Measurements from ENCODE around the gene SPOCK1.
"Not testable (repeated sequence)": the region's sequence is repeated elsewhere in the genome, so short reads cannot be mapped to it uniquely, and the experiment has no call there.

The SPOCK1 gene

DNA sequence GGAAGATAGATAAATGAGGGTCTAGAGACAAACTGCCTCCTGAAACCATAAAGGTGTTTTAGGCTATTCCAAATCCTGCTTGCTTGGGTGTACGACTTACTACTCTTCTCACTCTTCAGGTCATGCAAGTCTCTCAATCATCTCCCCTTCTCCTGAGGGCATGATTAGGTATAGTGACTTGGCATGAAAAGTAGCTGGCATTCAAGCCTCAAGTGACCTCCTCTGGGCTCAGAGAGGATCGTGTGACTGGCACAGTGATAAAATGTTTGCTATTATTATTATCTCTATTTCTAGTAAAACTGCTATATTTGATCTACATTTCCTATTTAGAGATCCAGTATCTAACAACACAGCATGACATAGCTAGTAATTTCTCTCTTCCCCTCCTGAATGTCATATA lies 494.8 kb downstream of the SPOCK1 start:
- no peak for ATAC-seq

DNA sequence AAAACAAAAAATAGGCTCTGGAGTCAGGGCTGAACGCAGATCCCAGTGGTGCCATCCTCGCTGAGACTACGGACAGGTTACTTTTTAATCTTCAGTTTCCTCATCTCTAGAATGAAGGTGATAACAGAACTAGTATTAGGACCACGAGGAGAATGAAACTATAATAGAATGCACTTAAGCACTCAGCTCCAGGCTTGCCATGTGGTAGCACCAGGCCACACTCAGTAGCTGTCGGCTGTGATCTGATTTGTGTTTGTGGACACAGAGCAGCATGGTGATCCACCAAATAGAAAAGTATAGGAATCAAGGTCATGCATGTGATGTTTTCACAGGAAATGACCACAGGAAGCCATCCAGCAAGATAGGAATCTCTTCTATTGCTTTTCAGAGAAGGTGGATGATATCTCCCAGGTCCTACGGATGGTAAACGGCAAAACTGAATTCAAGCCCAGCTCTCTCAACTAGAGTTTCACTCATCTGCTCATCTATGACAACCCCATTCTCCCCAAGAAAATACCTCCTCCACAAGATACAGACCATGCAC lies 498.0 kb downstream of the SPOCK1 start:
- ATAC-seq = no peak

DNA sequence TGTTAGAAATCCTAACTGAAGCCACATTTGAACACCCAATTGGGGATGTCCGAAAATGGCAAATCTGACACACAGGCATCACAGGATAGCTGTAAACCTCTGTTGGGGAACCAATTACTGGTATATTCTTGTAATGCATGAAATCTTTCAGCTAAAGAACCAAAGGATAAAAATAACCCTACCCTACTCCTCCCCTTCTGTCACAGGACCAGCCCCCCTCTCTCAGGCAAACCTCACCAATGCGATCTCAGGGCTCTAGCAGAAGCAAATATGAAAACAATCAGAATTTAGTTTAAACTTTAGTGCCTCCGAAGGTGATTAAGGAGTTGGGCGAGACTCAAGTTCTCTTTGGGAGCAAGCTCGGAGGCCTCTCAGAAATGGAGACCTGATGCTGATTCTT lies 499.3 kb downstream of the SPOCK1 start:
- ATAC-seq = no peak

DNA sequence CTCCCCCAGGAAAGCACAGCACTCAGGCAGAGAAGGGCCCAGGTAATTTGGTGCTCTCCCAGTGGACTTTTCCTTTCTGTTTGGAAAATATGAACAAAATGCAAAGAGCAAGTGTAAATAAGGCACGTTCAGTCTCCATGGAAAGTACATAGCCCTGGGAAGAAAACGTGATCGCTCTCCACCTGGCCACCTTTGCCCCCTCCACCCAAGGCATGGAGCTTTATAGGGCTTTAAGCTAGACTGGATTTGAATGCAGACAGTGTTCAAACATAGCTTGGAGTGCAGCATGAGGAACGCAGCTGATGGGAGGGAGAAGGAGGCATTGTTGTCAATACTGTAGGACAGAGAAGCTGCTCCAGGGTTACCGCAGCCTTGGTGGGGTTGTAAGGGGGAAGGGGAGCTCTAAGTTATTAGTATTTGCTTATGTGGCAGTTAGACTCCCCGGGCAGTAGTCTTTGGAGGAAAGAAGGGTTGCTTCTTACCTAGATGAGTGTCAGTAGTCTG lies 500.2 kb downstream of the SPOCK1 start:
- no peak for ATAC-seq

DNA sequence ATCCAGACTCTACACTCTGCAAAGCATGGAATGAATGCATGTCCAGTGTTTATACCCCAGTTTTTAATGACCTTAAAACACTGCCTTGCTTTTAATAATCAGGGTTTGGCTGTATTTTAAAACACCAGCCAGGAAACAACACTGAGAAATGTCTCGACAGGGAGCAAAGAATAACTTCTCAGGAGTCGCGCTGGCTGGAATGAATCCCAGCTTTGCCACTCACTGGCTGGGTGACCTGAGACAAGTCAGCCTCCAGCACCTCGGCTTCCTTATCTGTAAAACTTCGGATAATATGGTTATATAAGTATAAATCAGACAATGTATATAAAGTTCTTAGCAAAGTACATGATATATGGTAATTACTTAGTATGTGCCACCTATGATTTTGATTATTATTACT lies 505.0 kb downstream of the SPOCK1 start:
- no peak for ATAC-seq

DNA sequence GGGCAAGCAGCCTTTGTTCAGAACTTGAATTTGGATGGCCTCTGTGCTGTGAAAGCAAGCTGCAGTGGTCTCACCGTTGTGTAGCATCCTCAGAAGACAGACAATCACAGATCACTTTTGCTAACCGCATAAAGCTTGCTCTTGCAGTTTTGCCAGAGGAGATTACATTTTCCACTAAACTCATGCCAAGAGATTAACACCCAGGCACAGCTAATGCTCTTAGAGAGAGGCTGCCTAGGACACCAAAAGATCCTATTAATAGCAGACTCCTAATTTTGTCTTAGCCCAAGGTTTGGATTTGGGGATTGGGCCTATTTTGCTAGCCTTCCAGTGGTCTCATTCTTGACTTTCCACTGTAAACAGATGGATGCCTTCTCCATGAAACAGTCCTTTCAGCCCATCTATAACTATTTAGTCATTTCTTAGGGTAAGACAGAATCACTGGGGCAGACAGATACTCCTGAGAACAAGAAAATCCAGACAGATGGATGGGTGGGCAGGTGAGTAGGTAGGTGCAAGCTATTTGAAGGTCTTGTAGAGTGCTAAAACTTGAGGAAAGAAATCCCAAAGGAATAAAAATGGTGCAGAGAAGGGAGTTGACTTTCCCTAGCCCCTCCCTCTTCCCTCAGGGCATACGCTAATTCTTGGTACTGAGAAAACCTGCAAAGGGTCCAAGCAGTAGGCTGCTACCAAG lies 506.2 kb downstream of the SPOCK1 start:
- ATAC-seq = no peak

DNA sequence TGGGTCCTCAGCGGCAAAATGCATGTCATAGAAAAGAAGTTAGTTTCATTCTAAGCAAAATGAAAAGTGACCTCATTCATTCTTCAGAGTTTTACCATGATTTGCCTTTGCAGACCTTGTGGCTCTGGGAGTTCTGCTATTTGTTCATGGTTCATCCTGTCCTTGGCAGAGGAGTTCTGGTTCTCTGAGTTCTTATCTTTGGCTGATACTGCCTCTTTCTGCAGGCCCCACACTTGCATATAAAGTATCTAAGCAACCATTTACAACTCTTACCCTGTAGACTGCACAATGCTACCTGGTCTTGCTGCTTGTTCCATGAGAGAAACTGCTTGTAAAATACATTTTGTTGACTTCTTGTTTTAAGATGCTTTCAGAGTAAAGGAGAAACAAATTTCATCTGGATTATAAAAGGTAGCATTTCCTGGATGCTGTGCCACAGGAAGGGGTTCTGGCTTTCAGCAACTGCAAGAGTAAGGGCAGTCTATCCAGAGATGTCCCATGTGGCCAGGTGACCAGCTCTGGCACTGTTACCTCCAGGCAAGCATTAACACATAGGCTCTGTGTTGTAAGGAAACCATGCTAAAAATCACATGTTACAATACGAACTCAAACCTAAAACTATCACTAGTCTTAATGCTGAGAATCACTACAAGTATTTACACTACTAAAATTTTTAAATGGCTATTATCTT lies 513.2 kb downstream of the SPOCK1 start:
- no peak for ATAC-seq

DNA sequence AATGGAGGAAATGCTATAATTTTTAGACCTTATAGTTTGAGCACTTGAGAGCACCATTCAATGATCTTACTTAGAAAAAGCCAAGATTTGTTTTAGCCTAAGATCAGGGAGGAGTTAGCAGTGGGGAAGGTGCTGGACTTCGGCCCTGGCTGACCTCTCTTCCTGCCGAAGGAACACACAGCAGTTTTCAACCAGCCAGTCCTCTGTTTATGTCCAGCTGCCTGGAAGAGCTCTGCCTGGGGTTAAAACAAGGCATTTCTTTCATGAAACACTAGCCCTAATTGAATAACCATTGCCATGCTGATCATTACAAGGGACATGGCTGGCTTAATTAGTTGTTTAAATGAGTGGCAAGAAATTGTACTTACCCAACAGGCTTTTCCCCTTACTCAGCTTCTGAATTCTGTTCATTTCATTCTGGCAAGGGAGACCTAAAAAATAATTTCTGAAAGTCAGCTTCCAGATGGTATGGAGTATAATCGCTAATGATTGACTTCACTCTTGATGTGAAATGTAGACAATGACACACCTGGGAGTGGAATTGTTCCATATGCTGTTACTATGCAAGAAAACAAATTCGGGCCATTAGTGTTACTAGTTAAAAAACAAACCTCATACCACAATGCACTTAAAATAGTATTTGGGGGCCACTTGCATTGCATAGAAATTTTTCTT lies 514.2 kb downstream of the SPOCK1 start:
- no peak for ATAC-seq

DNA sequence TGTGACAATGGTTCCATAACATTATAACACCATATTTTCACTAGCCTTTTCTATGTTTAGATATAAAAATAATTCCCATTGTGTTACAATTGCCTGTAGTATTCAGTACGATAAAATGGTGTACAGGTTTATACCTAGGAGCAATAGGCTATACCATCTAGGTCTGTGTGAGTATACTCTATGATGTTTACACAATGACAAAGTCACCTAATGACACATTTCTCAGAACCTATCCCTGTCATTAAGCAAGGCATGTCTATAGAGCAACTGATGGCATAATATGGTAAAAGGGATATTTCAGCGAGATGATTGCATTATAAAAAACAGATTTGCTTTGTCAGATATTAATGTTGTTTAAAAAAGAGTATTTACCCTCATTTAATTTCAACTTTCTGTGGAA lies 517.2 kb downstream of the SPOCK1 start:
- ATAC-seq = no peak

DNA sequence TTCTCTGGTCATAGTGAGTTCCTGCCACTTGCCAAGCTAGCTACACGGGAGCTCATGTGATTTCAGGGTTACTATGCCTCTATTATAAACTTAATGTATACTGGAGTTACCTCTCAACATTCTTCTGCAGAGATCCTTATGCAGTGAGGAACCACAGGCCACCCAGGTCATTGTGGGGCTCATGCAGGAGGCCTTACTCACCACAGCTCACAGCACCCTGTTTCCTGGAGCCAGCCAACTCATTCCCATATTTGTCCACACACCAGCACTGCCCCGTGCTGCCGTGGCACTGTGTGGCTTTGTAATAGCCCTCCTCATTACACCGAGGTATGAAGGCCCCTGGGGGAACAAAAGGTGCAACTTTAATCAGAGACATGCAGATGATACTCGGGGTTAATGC lies 520.0 kb downstream of the SPOCK1 start:
- no peak for ATAC-seq

DNA sequence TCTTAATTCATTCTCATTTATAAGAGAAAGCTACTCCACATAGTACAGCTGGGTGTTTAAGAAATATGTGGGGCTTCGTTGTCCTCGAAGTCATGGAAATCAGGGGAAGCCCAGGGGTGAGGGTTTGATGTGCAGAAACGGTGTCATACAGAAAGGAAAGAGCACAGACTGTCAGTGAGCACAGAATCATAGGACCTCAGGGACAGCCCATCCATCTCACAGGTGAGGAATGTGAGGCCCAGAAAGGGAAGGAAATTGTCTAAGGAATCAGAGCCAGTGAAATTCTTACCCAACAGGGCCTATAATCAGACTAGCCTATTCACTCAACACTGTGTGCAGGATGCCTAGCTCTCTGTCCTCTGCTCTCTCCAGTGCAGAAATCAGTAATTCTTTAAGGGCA lies 535.6 kb downstream of the SPOCK1 start:
- ATAC-seq = no peak

DNA sequence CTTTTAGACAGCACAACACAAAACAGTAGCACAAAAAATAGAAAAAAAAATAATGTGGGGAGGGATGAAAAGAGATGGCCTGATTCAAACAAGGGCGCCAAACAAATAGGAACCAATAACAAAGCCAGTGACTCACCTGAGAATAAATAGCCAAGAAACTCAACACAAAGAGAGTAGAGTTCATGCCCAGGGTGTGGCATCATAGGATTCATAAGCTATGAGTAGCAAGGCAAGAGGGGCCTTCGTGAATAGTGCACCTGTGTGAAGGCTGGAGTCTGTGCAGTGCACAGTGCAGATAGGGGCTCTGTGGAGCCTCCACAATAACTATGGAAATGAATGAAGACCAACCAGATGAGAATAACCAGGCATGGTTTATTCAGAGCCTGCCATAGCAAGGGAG lies 541.7 kb downstream of the SPOCK1 start:
- ATAC-seq = no peak

DNA sequence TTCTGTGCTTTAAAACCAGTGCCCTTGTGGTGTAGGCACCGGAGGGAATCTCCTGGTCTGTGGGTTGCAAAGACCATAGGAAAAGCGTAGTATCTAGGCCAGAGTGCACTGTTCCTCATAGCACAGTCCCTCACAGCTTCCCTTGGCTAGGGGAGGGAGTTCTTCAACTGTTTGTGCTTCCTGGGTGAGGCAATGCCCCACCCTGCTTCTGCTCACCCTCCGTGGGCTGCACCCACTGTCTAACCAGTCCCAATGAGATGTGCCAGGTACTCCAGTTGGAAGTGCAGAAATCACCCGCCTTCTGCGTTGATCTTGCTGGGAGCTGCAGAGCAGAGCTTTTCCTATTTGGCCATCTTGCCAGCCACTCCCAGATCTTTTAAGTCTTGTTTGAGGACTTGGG lies 545.0 kb downstream of the SPOCK1 start:
- not testable (repeated sequence) for ATAC-seq

DNA sequence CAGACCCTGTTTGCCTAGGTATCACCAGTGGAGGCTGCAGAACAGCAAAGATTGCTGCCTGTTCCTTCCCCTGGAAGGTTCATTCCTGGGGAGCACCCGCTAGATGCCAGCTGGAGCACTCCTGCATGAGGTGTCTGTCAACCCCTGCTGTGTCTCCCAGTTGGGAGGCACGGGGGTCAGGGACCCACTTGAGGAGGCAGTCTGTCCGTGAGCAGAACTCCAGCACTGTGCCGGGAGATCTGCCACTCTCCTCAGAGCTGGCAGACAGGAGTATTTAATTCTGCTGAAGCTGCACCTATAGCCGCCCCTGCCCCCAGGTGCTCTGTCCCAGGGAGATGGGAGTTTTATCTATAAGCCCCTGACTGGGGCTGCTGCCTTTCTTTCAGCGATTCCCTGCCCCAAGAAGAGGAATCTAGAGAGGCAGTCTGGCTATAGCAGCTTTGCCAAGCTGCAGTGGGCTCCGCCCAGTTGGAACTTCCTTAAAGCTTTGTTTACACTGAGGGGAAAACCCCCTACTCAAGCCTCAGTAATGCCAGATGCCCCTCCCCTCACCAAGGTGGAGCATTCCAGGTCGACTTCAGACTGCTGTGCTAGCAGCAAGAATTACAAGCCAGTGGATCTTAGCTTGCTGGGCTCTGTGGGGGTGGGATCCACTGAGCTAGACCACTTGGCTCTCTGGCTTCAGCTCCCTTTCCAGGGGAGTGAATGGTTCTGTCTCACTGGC lies 545.6 kb downstream of the SPOCK1 start:
- ATAC-seq = not testable (repeated sequence)

DNA sequence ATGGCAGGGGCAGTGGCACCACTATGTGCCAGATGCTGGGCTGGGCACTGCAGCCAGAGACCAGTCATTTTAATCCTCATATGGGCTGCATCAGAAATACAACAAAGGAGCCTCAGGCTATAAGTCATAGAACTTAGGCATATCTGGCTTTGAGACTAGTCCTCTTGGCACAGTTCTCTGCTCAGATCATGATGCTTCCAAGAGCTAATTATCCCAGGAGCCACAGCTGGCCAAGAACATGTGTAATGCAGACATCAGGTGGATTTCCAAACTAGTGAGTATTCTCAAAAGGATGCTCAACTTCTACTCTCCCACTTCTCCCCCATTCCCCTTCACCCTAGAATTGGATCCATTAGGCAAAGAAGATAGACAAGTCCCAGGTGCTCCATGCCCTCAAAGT lies 571.6 kb downstream of the SPOCK1 start:
- ATAC-seq = no peak

DNA sequence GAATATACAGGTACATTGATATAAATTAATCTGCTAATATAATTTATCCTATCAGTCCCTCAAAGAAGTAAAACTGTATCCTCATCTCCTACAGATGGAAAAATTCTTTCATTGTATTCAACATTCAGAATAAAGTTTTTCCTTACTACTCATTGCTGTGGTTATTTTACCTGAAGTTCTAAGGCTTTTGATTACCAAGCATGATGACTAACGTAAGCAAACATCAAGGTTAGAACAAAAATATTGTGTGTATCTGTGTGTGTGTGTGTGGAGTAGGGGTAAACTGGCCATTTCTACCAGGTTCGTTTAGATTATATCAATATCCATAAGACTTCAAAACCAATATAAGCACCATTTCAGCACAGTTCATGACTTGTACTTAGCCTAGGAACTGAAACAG lies 573.1 kb downstream of the SPOCK1 start:
- no peak for ATAC-seq
